Lung microvascular endothelial cell (primary cell): ENCODE data around the gene CCDC78. TPM values are rescaled to one million over a fixed set of nuclear protein-coding genes. Genes with fewer than 3 reads are reported as not detected.

Experiments used
- DNase-seq, 2 donors: peaks; one replicate each; pipeline versions ENCODE4 v3.0.0 to v3.0.0-alpha.2; 2010; ENCODE audit warnings: low read depth in 2 of 2
- total RNA-seq: library from RNA; depleted of rRNA; stranded (reverse); fragments of >200 nt; gene quantifications from 2 replicates; pipeline ENCODE4 v1.2.1, GENCODE V29; 2014

Gene CCDC78
- total RNA-seq, 1 donor from 2014 or later = 0.40 TPM

DNA sequence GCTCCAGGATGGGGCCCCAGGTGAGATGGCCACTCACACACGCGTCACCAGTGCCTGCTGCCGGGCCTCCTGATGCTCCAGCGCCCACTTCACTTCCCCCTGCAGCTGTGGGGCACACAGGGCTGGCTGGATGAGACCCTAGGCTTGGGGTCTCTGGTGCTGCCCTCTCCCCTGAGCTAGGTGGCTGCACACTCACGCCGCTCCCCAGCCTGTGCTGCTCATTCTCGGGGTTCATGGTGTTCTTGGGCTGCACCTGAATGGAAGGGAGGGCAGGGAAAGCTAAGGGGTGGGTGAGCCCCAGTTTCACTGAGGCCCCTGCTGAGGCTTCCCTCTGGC lies 1.2 kb downstream of the CCDC78 start:
- DNase-seq = no peak

GRCh38 chr16:724188-725040 lies 1.8 kb downstream of the CCDC78 start:
- no peak for DNase-seq

- DNase-seq = no peak
These were observed 2.5 kb downstream of the CCDC78 start for GRCh38 chr16:723695-724094.

- DNase-seq = no peak
These were observed 3.2 kb downstream of the CCDC78 start for GRCh38 chr16:722835-723633.

GRCh38 chr16:721765-722540 lies 4.3 kb downstream of the CCDC78 start:
- no peak for DNase-seq

DNA sequence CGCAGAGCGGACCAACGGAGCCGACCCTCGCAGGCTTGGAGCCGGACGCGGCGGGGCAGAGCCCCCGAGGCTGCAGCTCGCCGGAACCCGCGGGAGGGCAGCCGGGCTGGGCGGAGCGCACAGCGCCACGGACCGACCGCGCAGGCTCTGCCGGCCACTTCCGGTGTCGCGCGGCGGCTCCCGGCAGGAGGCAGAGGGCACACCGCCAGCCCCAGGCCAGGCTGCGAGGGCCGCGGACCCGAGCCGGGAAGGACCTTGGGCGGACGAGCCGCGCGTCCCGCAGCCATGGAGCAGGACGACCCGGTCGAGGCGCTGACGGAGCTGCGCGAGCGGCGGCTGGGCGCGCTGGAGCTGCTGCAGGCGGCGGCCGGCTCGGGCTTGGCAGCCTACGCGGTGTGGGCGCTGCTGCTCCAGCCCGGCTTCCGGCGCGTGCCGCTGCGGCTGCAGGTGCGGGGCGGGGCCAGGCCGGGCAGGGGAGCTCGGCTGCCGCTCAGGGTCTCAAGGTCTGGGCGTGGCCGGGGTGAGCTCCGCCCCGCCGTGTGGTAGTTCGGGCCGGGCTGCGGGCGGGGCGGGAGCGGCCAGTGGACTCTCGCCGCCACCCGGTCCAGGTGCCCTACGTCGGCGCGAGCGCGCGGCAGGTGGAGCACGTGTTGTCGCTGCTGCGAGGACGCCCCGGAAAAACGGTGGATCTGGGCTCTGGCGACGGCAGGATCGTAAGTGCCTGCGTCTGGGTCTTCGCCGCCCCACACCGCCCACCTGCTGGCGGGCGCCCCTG lies 5.1 kb downstream of the CCDC78 start, which contains the start of gene ANTKMT:
ANTKMT (plus strand) TSS at position 157 of the 775 bp plus-strand sequence; CDS start at position 286, 129 bp downstream.
- DNase-seq = peak; percentile 70 to 73

DNA sequence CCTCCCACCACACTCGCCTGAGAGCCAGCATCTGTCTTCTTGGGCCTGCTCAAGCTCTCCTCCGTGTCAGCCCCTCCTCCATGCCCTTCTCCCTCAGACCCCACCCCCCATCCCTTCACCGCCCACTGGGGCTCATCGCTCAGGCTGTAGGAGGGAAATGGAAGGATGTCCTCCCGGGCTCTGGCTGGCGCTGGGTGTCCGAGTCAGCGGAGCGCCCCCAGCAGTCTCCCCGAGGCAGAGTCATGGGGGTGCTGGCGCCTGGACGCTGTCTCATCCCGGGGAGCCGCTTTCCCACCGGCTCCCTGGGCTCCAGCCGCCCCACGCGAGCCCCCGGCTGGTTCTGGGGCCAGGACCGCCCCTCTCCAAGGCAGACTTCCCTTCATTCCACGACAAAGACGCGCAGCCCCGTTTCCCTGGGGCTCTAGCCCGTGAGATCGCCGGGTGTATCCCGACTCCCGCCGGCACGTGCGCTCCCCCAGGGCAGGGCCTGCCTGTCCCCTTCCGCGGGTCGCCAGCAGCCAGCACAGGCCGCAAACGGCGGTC lies 5.7 kb downstream of the CCDC78 start:
- peak in 1 of 2 donors; percentile 45 for DNase-seq

- DNase-seq = no peak
These were observed 6.3 kb downstream of the CCDC78 start for GRCh38 chr16:719815-720446.

- DNase-seq = no peak
These were observed 7.3 kb downstream of the CCDC78 start for GRCh38 chr16:718922-719321.

GRCh38 chr16:718389-718788 lies 7.9 kb downstream of the CCDC78 start:
- DNase-seq = no peak

- DNase-seq = no peak
These were observed 8.6 kb downstream of the CCDC78 start for GRCh38 chr16:717450-718245.

DNA sequence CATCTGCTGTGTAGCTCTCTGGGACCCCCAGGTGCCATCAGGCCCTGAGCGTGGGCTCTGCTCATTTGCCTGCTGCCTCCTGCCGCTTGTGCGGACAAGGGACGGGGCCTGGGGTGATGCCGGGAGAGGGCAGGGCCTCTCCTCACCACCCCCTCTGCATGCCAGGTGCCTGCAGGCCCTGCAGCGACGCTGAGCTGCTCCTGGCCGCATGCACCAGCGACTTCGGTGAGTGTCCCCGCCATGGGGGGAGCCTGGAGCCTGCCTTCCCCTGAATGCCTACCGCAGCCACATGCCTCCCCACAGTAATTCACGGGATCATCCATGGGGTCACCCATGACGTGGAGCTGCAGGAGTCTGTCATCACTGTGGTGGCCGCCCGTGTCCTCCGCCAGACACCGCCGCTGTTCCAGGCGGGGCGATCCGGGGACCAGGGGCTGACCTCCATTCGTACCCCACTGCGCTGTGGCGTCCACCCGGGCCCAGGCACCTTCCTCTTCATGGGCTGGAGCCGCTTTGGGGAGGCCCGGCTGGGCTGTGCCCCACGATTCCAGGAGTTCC lies 9.4 kb downstream of the CCDC78 start:
- no peak for DNase-seq

- DNase-seq = peak in 1 of 2 donors; percentile 37
These were observed 10.1 kb downstream of the CCDC78 start for GRCh38 chr16:716200-716568.

GRCh38 chr16:715477-716199 lies 10.6 kb downstream of the CCDC78 start:
- peak; percentile 34 to 42 for DNase-seq

DNA sequence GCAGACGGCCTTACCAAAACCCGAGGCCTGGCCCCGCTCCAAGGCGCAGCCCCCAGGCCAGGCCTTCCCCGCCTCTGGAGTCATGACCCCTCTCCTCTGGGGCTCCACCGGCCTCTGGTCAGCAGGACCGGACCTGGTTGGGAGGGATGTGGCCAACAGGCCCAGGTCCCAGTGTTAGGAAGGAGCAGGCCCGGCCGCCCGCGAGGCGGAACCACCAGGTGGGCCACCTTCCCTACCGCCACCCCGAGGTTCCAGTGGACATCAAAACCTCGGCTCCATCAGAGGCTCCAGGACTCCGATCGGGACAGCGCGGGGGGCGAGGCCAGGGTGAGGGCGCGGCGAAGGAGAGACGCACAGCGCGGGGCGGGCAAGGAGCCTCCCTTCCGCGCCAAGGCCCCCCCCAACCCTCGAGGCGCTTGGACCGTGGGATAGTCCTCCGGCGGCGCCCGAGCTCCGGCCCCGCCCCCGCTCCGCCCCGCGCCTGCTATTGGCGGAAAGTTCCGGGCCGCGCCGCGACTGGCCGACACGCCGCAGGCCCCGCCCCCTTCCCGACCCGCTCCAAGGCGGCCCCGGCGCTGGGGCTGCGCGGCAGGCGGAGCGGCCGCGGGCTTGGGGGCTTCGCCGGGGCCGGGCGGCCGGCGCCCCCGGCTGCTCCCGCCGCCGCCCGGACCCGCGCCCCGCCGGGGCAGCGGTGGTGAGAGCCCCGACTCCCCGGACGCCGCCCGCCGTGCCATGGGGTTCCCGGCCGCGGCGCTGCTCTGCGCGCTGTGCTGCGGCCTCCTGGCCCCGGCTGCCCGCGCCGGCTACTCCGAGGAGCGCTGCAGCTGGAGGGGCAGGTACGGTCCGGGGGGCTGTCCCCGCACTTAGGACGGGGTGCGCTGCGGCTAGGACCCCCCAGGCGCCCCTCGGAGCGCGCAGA lies 11.4 kb downstream of the CCDC78 start, which contains the start of gene METRN:
METRN (plus strand) TSS at position 561 of the 919 bp plus-strand sequence; CDS start at position 733, 172 bp downstream.
- DNase-seq = peak; percentile 86 to 89

DNA sequence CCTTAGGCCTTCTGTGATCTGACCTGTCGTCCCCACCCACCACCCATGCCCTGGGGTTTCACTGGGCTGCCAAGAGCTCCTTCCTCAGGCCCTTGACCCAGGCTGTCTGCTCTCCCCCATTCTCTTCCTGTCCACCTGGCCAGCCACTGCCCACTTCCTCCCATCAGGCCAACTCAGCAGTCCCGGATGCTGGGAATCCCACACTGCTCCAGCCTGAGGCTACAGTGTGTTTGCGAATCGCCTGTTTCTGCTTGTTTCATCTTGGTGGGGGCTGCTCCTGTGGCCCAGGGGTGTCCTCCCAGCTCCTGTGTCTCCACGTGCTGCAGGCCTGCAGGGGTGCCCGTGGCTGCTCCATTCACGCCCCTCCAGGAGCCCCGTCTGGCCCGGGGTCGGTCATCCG lies 12.2 kb downstream of the CCDC78 start:
- DNase-seq = peak; percentile 30 to 32

DNA sequence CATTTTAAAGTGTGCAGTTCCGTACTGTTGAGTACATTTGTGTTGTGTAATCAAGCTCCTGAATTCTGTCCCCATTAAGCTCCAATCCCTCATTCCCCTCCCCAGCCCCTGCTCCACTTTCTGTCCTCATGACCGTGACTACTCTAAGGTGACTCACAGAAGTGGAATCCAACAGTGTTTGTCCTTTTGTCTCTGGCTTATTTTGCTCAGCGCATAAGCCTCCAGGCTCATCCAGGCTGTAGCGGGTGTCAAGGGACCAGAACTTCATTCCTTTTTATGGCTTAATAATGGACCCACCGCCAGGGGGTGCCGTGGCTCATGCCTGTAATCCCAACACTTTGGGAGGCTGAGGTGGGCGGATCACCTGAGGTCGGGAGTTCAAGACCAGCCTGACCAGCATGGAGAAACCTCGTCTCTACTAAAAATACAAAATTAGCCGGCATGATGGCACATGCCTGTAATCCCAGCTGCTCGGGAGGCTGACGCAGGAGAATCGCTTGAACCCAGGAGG lies 13.4 kb downstream of the CCDC78 start:
- peak; percentile 66 to 67 for DNase-seq
